ENCODE measurements around the gene RBM22. TPM values are rescaled to one million over a fixed set of nuclear protein-coding genes. Genes with fewer than 3 reads are reported as not detected.
"Not testable (repeated sequence)": the region's sequence is repeated elsewhere in the genome, so short reads cannot be mapped to it uniquely, and the experiment has no call there.

The RBM22 gene
- 35.2 and 39.6 TPM in 2 replicates for total RNA-seq (2014; rRNA removed; shearing (Covaris generic))

DNA sequence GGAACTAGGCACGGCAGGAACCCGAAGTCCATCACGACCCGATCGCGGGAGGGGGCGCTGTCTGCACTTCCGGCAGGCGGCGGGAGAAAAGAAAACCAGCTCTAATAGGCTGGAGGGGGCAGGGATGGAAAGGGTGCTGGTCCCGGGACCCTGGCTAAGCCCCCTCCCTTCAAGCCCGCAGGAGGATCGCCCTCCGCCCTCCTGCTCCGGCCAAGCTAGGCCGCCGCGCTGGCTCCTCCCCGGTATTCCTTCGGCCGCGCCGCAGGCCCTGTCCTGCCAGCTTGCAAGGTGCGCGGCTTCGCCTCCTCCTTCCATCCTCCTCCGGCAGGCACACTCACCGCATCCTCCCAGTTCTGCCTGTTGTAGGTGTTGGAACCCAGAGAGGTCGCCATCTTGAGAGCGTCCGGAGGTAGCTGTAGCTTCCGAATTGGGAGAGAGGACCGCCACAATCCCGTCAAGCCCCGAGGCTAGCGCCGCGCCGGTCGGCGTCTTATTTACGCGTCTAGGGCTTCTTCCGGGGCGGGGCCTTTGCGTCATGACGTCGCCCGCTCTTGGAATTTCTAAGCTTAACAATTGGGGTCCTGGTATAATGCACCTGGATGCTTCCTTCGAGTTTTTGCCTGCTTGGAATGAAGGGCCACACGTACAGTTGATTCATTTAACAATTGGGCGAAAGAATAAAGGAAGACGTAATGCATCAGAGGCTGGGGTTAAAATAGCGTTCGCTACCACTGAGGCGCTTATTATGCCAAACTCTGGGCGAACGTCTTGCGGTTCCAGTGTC, at the start of gene RBM22:
TSS of gene RBM22 (minus strand) at position 469 of the 784 bp plus-strand sequence. CDS start at position 392, 77 bp downstream.
- DNase-seq, result peak; percentile 88
- Histone ChIP-seq H3K4me3 (ENCODE audit: insufficient read depth, low read depth, low read length) (peak within 1 kb of the TSS; percentile 99), H3K36me3 (replicated peaks; ENCODE audit: control insufficient read depth, insufficient read depth, low read length) (peaks cover 16% of the 10 kb centered on the region), H3K27me3 (ENCODE audit: control insufficient read depth, insufficient read depth, low read length) (no peaks in the 10 kb centered on the region)

DNA sequence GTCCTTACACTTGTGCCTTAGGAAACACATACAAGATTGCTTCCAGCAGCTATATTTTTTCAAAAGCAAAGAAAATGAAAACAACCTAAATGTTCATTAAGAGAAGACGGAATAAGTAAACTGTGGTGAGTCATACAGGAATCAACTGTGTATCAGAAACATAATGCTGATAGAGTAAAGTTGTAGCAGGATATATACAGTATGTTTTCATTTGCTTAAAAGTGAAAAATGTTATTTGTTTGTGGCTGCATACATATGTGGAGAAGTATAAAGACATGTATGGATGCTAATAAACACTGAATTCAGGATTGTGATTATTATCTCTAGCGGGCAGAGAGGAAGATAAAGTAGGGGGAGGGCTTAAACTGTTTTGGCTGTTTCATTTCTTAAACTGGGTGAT, 49.6 kb upstream of the RBM22 start:
- Histone ChIP-seq H3K4me3 (ENCODE audit: insufficient read depth, low read depth, low read length) (no peak overlapping the region), H3K36me3 (replicated peaks; ENCODE audit: control insufficient read depth, insufficient read depth, low read length) (peaks cover 5% of the 10 kb centered on the region), H3K27me3 (ENCODE audit: control insufficient read depth, insufficient read depth, low read length) (no peaks in the 10 kb centered on the region)
- DNase-seq, result no peak

DNA sequence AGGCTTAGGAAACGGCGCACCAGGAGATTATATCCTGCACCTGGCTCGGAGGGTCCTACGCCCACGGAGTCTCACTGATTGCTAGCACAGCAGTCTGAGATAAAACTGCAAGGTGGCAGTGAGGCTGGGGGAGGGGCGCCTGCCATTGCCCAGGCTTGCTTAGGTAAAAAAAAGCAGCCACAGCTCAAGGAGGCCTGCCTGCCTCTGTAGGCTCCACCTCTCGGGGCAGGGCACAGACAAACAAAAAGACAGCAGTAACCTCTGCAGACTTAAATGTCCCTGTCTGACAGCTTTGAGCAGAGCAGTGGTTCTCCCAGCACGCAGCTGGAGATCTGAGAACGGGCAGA, 42.3 kb upstream of the RBM22 start:
- H3K4me3 ChIP-seq (ENCODE audit: insufficient read depth, low read depth, low read length); H3K27me3 ChIP-seq (ENCODE audit: control insufficient read depth, insufficient read depth, low read length); H3K36me3 ChIP-seq (replicated peaks; ENCODE audit: control insufficient read depth, insufficient read depth, low read length); DNase-seq: not testable (repeated sequence)

- not testable (repeated sequence) for DNase-seq; H3K36me3 ChIP-seq (replicated peaks; ENCODE audit: control insufficient read depth, insufficient read depth, low read length); H3K4me3 ChIP-seq (ENCODE audit: insufficient read depth, low read depth, low read length); H3K27me3 ChIP-seq (ENCODE audit: control insufficient read depth, insufficient read depth, low read length)
These were observed 41.7 kb upstream of the RBM22 start for GRCh38 chr5:150742455-150743141.

- H3K36me3 ChIP-seq (replicated peaks; ENCODE audit: control insufficient read depth, insufficient read depth, low read length), result no peaks in the 10 kb centered on the region; the same call in 1 of the 2 replicates
- DNase-seq, result no peak
- no peak overlapping the region for H3K4me3 ChIP-seq (ENCODE audit: insufficient read depth, low read depth, low read length)
- no peaks in the 10 kb centered on the region for H3K27me3 ChIP-seq (ENCODE audit: control insufficient read depth, insufficient read depth, low read length)
These were observed 40.1 kb upstream of the RBM22 start for GRCh38 chr5:150740992-150741391.

- Histone ChIP-seq H3K27me3 (ENCODE audit: control insufficient read depth, insufficient read depth, low read length) (no peaks in the 10 kb centered on the region), H3K36me3 (replicated peaks; ENCODE audit: control insufficient read depth, insufficient read depth, low read length) (no peaks in the 10 kb centered on the region; the same call in 1 of the 2 replicates), H3K4me3 (ENCODE audit: insufficient read depth, low read depth, low read length) (no peak overlapping the region)
- DNase-seq, result no peak
These were observed 38.0 kb upstream of the RBM22 start for GRCh38 chr5:150738862-150739261.

DNA sequence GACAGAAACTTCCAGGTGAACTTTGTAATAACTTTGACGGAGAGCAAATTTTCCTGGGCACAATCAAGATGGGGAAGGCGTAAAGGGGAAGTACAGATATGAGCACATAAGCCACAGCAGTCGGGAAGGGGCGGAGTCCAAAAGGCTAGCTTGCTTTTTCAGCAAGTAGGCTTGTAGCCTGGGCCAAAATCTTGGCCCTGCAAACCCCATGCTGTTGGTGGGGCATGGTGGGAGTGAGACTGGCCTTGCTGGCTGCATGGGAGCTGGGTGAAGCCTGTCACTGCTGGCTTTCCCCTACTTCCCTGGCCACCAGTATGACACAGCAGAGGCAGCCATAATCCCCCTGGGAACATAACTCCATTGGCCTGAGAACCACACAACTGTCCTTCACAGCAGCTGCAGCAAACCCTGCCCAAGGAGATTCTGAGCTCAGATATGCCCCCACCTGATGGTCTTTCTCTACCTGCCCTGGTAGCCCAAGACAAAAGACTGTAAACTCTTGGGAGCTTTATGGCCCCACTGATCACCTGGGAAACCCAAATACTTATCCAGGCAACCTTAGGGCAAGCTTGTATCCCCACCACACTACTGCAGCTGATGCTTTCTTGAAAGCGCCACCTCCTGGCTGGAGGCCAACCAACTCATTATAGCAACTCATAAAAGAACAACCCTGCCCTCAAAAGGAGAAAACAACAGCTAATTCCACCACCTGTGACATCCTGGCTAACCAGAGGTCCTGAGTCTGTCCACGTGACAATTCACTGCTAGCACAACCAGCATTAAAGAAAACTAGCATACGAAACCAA, 33.9 kb upstream of the RBM22 start:
- peaks cover 2% of the 10 kb centered on the region for H3K36me3 ChIP-seq (replicated peaks; ENCODE audit: control insufficient read depth, insufficient read depth, low read length)
- no peak for DNase-seq
- no peaks in the 10 kb centered on the region for H3K27me3 ChIP-seq (ENCODE audit: control insufficient read depth, insufficient read depth, low read length)
- H3K4me3 ChIP-seq (ENCODE audit: insufficient read depth, low read depth, low read length), result no peak overlapping the region

DNA sequence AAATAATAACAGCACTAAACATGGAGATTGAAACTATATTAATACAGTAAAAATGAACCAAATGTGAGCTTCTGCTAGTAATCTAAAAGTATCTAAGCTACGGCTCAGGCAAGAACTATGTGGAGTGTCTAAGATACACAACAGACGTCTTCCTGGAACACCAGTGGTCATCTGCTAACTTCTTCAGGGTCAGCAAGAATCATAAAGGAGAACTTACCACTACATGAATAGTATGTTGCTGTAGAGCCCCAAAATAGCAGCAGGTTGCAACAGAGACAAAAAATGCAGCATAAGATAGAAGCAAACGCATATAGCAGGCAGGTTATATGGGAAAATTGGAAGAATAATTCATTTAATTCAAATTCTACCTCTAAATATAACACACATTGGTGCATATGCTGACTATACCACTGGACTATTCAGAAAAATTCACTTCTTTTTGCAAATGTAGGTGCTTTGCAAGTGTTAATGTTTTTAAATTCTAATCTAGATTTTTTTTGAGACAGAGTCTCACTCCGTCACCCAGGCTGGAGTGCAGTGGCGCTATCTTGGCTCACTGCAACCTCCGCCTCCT, 30.9 kb upstream of the RBM22 start:
- no peaks in the 10 kb centered on the region for H3K27me3 ChIP-seq (ENCODE audit: control insufficient read depth, insufficient read depth, low read length)
- peaks cover 5% of the 10 kb centered on the region for H3K36me3 ChIP-seq (replicated peaks; ENCODE audit: control insufficient read depth, insufficient read depth, low read length)
- no peak overlapping the region for H3K4me3 ChIP-seq (ENCODE audit: insufficient read depth, low read depth, low read length)
- no peak for DNase-seq

- Histone ChIP-seq H3K36me3 (replicated peaks; ENCODE audit: control insufficient read depth, insufficient read depth, low read length) (peaks cover 5% of the 10 kb centered on the region), H3K27me3 (ENCODE audit: control insufficient read depth, insufficient read depth, low read length) (no peaks in the 10 kb centered on the region), H3K4me3 (ENCODE audit: insufficient read depth, low read depth, low read length) (no peak overlapping the region)
- DNase-seq, result no peak
These were observed 29.0 kb upstream of the RBM22 start for GRCh38 chr5:150729859-150730258.

- peaks cover 14% of the 10 kb centered on the region for H3K36me3 ChIP-seq (replicated peaks; ENCODE audit: control insufficient read depth, insufficient read depth, low read length)
- no peaks in the 10 kb centered on the region for H3K27me3 ChIP-seq (ENCODE audit: control insufficient read depth, insufficient read depth, low read length)
- no peak for DNase-seq
- H3K4me3 ChIP-seq (ENCODE audit: insufficient read depth, low read depth, low read length), result no peak overlapping the region
These were observed 23.0 kb upstream of the RBM22 start for GRCh38 chr5:150723845-150724244.

GRCh38 chr5:150710165-150710564, 9.3 kb upstream of the RBM22 start:
- peak; percentile 47 for DNase-seq
- H3K27me3 ChIP-seq (ENCODE audit: control insufficient read depth, insufficient read depth, low read length), result no peaks in the 10 kb centered on the region
- H3K36me3 ChIP-seq (replicated peaks; ENCODE audit: control insufficient read depth, insufficient read depth, low read length), result peaks cover 7% of the 10 kb centered on the region
- no peak overlapping the region for H3K4me3 ChIP-seq (ENCODE audit: insufficient read depth, low read depth, low read length)

DNA sequence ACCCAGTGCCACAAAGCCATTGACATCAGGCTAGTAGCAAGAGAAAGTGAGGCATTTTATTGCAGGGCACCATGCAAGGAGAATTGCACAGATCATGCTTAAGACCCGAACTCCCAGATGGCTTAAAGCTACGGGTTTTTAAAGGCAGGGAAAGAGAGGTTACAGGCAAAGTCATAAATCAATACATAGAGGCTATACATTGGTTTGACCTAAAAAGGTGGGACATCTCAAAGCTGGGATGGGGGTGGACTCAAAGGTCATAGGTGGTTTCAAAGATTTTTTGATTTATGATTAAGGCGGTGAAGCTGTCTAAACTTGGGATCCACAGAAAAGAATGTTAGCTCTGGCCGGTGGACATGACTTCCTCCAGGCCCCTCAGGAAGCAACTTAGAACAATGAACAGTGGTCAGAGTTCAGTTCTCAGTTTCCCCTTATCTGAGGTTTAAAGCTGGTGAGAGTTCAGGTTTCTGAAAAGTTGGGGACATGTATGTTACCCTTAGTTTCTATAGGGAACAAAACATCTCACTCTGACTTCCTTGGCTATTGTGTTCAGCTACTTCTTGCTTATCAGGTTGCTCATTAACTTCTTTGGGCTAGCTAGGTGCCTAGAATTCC, 6.0 kb upstream of the RBM22 start:
- no peak overlapping the region for H3K4me3 ChIP-seq (ENCODE audit: insufficient read depth, low read depth, low read length)
- no peak for DNase-seq
- no peaks in the 10 kb centered on the region for H3K27me3 ChIP-seq (ENCODE audit: control insufficient read depth, insufficient read depth, low read length)
- H3K36me3 ChIP-seq (replicated peaks; ENCODE audit: control insufficient read depth, insufficient read depth, low read length), result peaks cover 5% of the 10 kb centered on the region

GRCh38 chr5:150703762-150704161, 2.9 kb upstream of the RBM22 start:
- no peaks in the 10 kb centered on the region for H3K27me3 ChIP-seq (ENCODE audit: control insufficient read depth, insufficient read depth, low read length)
- no peak overlapping the region for H3K4me3 ChIP-seq (ENCODE audit: insufficient read depth, low read depth, low read length)

GRCh38 chr5:150700246-150700593, 642 bp downstream of the RBM22 start:
- peak overlapping the region; percentile 99 for H3K4me3 ChIP-seq (ENCODE audit: insufficient read depth, low read depth, low read length)
- H3K27me3 ChIP-seq (ENCODE audit: control insufficient read depth, insufficient read depth, low read length), result no peaks in the 10 kb centered on the region
- peaks cover 18% of the 10 kb centered on the region for H3K36me3 ChIP-seq (replicated peaks; ENCODE audit: control insufficient read depth, insufficient read depth, low read length)
- peak; percentile 9 for DNase-seq

More at GRCh38 chr5:150703762-150704161, 2.9 kb upstream of the RBM22 start:
- no peak for DNase-seq
- H3K36me3 ChIP-seq (replicated peaks; ENCODE audit: control insufficient read depth, insufficient read depth, low read length), result no peaks in the 10 kb centered on the region
